Neutrophil (primary cell): ENCODE measurements around the gene CTNND2.

Experiments used
- H3K27ac ChIP-seq: fragments of 200-600 bp; sonication (generic); 2 replicates; pipeline ENCODE4 v1.5.1; 2016; ENCODE audit warnings: mild to moderate bottlenecking, moderate library complexity
- H3K27me3 ChIP-seq: fragments of 200-600 bp; sonication (generic); 2 replicates; pipeline ENCODE4 v1.6.0; 2016; ENCODE audit warnings: mild to moderate bottlenecking
- H3K36me3 ChIP-seq: fragments of 200-600 bp; sonication (generic); 2 replicates; pipeline ENCODE4 v1.5.1; 2017
- H3K4me1 ChIP-seq, 2 experiments: fragments of 200-600 bp in 1 of 2; sonication (generic) in 1 of 2; 1 replicate in 1 of 2; 2 replicates in 1 of 2; pipeline versions ENCODE4 v1.5.1 to v1.6.1; 2013 to 2016; ENCODE audit warnings: low read depth in 1 of 2, low read length in 1 of 2, mild to moderate bottlenecking in 1 of 2, moderate library complexity in 1 of 2; ENCODE audit not compliant: control insufficient read depth in 1 of 2, insufficient read depth in 1 of 2
- H3K4me3 ChIP-seq, 2 experiments: fragments of 200-600 bp in 1 of 2; sonication (generic) in 1 of 2; 1 replicate in 1 of 2; 2 replicates in 1 of 2; pipeline ENCODE4 v1.5.1; 2013 to 2016; ENCODE audit warnings: low read depth in 1 of 2, low read length in 1 of 2, mild to moderate bottlenecking in 1 of 2, moderate library complexity in 1 of 2
- H3K9me3 ChIP-seq: fragments of 200-600 bp; sonication (generic); 2 replicates; pipeline ENCODE4 v1.5.1; 2016
- TF ChIP-seq, protein P1 (sequence below): fragments of 200-600 bp; sonication (generic); IDR thresholded peaks from 2 replicates; pipeline ENCODE4 v1.5.1; 2016; ENCODE audit warnings: antibody characterized with exemption

The CTNND2 gene

DNA sequence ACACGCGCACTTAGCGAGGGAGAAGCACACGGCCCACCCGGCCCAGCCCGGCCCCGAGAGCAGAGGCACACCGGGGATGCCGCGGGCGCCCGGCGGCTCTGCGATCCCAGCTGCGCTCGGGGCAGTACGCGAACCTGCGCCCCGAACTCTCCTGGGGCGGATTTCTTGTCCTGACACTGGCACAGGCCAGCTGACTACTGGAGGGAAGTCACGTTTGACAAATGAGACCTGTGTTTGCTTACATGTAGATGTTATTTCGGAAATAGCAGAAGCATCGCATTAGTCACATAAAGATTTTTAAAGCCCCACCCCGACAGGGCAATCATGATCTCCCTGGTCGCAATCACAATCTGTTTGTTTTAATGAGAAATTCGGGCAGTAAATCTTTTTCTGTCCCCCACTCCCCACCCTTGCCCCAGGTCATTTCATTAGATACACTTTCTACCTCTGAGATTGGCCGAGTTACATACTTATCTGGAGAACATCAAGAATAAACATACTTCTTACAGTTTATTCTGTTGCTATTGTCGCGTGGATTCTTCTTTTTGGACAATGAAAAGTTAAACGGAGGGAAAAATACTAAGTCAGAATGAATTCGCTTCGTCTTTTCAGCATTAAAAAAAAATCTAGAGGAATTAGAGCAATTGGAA, 518.9 kb downstream of the CTNND2 start:
- Histone ChIP-seq H3K27me3 (peaks cover 65% of the 10 kb centered on the region), H3K27ac (no peak overlapping the region), H3K9me3 (no peaks in the 10 kb centered on the region), H3K4me1 (no peaks in the 10 kb centered on the region), H3K36me3 (no peaks in the 10 kb centered on the region), H3K4me3 (no peak overlapping the region)
- TF ChIP-seq, protein P1, sequence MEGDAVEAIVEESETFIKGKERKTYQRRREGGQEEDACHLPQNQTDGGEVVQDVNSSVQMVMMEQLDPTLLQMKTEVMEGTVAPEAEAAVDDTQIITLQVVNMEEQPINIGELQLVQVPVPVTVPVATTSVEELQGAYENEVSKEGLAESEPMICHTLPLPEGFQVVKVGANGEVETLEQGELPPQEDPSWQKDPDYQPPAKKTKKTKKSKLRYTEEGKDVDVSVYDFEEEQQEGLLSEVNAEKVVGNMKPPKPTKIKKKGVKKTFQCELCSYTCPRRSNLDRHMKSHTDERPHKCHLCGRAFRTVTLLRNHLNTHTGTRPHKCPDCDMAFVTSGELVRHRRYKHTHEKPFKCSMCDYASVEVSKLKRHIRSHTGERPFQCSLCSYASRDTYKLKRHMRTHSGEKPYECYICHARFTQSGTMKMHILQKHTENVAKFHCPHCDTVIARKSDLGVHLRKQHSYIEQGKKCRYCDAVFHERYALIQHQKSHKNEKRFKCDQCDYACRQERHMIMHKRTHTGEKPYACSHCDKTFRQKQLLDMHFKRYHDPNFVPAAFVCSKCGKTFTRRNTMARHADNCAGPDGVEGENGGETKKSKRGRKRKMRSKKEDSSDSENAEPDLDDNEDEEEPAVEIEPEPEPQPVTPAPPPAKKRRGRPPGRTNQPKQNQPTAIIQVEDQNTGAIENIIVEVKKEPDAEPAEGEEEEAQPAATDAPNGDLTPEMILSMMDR: no peak

DNA sequence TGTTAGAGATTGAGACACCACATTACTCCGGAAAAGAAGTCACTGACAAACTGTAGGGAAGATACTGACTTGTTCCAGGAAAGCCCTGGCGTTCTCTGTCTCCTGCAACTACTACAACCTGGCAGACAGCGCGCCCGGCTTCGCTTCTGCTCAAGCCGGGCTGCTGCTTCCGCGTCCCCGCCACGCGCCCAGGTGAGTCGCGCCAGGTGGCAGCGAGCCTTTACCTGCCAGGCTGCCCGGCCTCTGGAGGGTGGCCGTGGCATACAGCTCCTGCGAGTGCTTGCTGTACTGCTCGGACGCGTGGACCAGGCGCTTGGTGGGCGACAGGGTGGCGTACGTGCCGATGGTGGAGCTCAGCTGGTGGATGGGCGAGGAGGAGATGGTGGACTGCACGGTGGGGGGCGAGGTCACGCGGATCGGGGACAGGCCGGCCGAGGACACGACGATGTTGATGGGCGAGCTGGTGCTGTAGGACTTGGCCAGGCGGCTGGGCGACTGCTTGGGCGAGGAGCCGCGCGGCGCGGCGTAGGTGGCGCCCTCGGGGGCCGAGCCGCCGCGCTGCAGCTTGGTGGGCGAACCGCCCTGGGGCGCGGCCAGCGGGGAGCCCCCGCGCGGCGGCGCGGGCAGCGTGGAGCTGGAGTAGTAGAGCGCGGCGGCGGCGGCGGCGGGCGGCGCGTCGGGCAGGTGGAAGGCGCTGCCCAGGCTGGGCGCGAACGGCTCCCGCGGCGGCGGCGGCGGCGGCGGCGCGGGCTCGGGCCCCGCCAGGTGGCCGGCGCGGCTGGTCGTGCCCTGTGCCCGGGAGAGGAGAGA, 519.6 kb downstream of the CTNND2 start:
- no peaks in the 10 kb centered on the region for H3K4me1 ChIP-seq
- TF ChIP-seq, protein P1: no peak

DNA sequence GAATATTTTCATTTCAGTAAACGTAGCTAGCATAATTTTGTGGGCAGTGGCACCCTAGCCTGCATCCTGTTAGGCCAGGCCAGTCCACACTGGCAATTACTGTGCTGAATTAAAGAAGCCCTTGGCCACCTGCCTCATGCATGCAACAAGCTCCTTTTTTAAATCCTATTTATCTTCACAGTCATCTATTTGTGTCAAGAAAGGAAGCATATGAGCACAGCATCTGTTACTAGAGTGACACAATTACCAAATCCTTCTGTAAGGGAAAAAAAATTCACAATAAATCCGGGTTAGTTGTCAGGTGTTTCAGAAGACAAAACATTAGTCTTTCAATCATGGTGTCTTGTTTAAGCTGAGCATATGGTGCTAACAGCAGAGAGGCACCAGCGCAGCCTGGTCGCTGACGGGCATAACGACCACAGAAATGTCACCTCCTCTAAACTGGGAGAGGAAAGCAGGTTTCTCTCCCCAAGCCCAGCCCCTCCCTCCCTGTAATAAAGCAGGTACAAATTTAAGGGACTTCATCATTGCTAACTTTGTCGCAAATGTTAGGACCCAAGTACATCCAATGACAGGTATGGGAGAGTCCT, 520.6 kb downstream of the CTNND2 start:
- Histone ChIP-seq H3K4me1 (no peaks in the 10 kb centered on the region), H3K27me3 (peaks cover 65% of the 10 kb centered on the region), H3K4me3 (no peak overlapping the region), H3K9me3 (no peaks in the 10 kb centered on the region), H3K27ac (no peak overlapping the region), H3K36me3 (no peaks in the 10 kb centered on the region)
- TF ChIP-seq, protein P1: no peak

More for the DNA sequence above, 519.6 kb downstream of the CTNND2 start:
- Histone ChIP-seq H3K9me3 (no peaks in the 10 kb centered on the region), H3K4me3 (no peak overlapping the region), H3K27ac (no peak overlapping the region), H3K27me3 (peaks cover 65% of the 10 kb centered on the region), H3K36me3 (no peaks in the 10 kb centered on the region)

DNA sequence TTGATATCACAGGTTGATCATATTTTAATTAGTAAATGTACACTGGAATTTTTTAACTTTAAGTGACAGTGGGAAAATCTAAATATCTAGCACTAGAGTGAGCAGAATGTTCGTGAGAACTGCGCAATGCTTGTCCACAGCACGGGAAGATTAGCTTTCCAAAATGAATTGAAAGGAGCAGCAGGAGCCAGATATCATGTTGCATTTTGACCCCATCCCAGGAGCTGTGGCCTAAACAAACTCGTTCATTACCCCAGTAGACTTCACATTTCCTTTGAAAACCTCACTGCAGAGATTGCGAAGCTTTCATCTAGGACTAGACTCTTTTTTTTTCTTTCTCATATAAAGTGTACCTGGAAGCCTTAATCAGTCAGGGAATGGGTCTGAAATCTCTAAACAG, 525.8 kb downstream of the CTNND2 start:
- H3K4me3 ChIP-seq: no peak overlapping the region
- H3K4me1 ChIP-seq: no peaks in the 10 kb centered on the region
- H3K36me3 ChIP-seq: no peaks in the 10 kb centered on the region
- peaks cover 16% of the 10 kb centered on the region for H3K27me3 ChIP-seq
- H3K27ac ChIP-seq: no peak overlapping the region
- TF ChIP-seq, protein P1: no peak
- H3K9me3 ChIP-seq: no peaks in the 10 kb centered on the region

DNA sequence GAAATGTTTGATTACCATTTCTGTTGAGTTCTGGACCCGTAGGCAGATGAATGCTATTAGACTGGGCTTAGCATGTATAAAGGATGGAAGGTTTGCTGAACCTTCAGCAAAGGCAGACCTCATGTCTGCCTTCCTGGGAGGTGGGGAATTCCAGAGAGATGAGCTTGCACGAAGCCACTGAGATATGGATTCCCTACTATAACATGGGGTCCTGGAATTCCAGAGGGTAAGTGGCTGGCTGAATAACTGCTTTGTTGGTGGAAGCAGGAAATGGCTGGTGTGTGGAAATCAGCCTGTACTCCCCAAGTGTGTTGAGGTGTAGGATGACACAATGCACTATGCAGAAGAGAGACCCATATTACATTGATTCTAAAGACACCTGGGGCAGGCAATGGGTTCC, 526.4 kb downstream of the CTNND2 start:
- Histone ChIP-seq H3K27me3 (peaks cover 11% of the 10 kb centered on the region), H3K36me3 (no peaks in the 10 kb centered on the region), H3K4me1 (no peaks in the 10 kb centered on the region), H3K4me3 (no peak overlapping the region), H3K9me3 (no peaks in the 10 kb centered on the region), H3K27ac (no peak overlapping the region)
- TF ChIP-seq, protein P1: no peak
